ENCODE measurements around the gene PPP1CC. TPM values are rescaled to one million over a fixed set of nuclear protein-coding genes. Genes with fewer than 3 reads are reported as not detected.
"Not testable (repeated sequence)": the region's sequence is repeated elsewhere in the genome, so short reads cannot be mapped to it uniquely, and the experiment has no call there.

The PPP1CC gene
- polyA plus RNA-seq, 1 donor = 211 TPM

DNA sequence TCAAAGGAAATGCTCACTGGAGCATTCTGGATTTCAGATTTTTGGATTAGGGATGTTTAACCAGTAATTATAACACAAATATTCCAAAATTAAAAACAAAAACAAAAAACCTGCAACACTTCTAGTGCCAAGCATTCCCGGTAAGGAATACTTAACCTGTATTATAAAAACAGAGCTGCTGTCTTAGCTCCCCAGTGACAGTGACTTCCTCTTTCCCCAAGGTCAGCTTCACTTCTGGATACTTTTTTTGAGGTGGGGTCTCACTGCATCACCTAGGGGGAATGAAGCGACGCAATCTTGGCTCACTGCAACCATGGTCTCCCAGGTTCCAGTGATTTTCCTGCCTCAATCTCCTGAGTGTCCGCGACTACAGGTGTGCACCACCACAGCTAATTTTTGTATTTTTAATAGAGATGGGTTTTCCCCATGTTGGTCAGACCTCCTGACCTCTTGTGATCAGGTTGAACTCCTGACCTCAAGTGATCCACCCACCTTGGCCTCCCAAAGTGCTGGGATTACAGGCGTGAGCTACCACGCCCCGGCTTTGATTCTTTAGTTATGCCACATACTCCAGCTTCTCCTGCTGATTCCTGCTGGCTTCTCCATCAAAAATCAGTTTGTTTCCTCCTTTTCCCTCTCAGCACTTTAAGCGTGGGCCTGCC is 15.9 kb downstream of the PPP1CC start:
- DNase-seq = no peak

- no peak for DNase-seq
These were observed 16.7 kb downstream of the PPP1CC start for GRCh38 chr12:110726028-110726427.

DNA sequence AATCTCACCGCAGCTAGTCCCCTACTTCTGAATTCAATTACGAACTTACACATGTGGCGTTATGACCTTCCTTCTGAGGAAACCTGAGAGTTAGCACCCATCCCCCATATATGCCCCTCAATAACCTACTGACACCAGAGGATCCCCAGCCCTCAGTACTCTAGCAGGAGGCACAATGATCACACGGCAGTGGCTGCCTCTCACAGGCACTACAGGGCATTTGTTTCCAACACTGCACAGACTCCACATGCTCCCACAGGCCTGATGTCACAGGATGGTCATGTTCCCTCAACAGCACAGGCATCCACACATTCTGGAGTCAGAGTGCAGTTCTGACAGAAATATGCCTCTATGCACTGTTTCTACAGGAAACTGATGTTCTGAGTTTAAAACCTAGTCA is 17.4 kb downstream of the PPP1CC start:
- no peak for DNase-seq

DNA sequence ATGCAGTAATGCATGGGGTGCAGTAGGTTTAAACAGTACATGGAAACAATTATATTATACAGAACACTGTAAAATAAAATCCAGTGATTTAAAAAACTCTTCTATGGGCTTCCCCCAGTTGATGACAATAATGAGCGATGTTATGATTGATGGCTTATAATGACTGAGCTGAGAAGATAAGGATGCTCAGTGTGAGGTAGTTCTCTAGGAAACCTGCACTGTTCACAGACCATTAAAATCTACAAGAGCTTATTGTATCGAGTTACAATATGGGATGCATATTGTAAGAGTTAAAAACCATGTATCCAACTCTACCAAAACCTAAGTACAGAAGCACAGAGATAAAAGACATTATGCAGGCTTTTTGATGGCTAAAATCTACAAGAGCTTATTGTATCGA is 19.8 kb downstream of the PPP1CC start:
- not testable (repeated sequence) for DNase-seq

DNA sequence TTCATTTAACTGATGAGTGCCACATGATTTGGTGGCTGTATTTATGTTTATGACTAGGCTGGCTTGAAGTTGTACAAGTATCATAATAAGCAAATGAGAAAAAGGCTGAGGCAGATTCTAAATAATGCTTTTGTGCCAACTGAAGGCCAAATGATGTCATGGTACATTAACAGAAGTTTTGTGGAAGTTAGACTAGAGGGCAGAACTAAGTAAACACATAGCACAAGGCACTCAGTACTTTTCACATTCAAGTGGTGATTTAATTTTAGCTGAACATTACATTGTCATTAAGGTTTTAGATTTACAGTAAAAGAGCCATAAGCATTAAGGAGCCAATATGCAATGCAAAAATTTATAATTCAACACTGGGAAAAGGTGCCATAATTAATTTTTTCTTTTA is 21.1 kb downstream of the PPP1CC start:
- DNase-seq = no peak

GRCh38 chr12:110720516-110720915 is 22.2 kb downstream of the PPP1CC start:
- DNase-seq = no peak

DNA sequence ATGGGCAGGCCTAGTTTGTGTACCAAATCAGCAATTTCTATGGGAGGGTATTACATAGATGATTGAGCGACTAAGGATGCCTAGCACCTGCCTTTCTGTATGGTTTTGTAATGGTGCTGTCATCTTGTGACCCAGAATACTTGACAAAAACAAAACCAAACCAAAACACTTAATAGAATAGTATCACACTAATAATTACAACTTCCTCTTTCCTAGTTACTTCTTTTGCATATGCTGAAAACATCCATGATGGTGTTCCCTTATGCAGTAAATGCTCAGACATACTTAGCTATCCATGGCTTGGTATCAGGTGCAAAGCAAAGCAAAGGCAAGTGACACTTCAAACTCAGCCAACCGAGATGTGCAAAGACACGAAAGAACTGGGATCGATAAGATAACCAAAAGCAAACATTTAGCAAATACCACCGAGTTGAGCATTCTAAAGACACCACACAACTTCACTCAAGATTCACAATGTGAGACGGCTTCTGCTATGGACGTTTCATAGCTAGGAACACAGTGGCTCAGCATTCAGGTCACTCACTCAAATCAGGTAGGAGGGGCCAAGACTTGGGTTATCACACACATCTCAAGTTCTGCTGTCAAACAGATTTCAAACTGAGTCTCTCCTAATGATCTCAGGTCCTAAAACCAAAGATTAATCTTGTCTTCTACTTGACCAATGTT is 24.3 kb downstream of the PPP1CC start:
- no peak for DNase-seq

GRCh38 chr12:110717037-110717436 is 25.7 kb downstream of the PPP1CC start:
- DNase-seq = no peak

GRCh38 chr12:110708917-110709316 is 33.8 kb downstream of the PPP1CC start:
- DNase-seq = no peak

DNA sequence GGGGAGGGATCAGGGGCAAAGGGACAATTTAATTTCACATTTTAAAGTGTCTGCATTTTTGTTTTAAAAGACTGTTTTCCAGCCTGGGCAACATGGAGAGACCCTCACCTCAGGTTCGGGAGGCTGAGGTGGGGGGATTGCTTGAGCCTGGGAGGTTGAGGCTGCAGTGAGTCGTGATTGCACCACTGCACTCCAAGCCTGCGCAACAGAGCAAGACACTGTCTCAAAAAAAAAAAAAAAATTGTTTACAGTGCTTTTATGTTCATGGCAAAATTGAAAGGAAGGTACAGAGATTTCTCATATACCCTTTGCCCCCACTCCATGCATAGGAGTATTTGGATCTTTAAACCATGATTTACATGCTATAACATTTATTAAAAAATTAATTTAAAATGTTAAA is 37.4 kb downstream of the PPP1CC start:
- no peak for DNase-seq

DNA sequence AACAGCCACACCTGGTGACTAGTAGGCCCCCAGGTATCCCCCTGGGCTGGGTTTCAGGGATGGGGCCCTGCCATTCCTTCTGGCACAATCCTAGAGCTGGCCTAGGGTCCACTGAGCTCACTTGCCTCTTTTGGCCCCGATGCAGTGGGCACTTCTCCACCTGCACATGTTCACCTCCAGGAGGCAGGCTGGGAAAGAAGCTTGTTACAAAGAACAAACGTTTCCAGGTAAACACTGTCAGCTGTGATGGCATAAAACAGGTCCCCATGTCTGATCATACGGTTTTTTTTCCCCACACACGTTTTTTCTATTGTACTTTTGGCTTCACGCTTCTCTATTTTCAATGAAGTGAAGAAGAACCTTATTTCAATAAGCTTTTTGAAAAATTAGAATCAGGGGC is 37.9 kb downstream of the PPP1CC start:
- DNase-seq = no peak

DNA sequence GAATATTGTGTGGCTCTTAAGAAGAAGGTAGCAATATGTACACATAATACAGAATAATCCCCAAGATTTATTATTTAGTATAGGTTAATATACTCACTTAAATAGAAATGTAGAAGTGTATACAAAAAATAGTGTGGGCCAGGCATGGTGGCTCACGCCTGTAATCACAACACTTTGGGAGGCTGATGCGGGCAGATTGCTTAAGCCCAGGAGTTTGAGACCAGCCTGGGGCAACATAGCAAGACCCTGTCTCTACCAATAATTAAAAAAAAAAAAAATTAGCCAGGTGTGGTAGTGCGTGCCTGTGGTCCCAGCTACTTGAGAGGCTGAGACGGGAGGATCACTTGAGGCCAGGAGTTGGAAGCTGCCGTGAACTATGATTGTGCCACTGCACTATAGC is 38.5 kb downstream of the PPP1CC start:
- DNase-seq = no peak

DNA sequence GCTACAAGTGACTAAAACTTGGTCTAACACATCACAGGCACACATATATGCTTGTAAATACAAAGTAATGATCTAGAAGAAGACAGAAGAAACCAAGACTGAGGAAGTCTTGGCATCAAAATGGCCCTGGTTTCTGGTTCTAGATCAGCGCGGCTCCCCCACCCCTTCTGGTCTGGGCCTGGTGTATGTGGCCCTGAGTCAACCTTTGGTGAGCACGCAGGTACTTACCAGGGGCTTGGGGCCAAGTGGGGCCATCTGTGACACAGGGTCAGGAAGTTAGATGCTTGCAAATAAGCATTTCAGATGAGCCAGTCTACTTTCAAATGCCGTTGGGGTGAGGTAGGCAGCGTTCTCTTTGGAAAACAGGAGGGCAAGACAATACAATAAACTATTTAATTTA is 40.6 kb downstream of the PPP1CC start:
- DNase-seq = no peak

GRCh38 chr12:110699591-110700445 is 42.9 kb downstream of the PPP1CC start:
- DNase-seq = no peak

GRCh38 chr12:110698171-110698902 is 44.4 kb downstream of the PPP1CC start:
- DNase-seq = peak; percentile 72

DNA sequence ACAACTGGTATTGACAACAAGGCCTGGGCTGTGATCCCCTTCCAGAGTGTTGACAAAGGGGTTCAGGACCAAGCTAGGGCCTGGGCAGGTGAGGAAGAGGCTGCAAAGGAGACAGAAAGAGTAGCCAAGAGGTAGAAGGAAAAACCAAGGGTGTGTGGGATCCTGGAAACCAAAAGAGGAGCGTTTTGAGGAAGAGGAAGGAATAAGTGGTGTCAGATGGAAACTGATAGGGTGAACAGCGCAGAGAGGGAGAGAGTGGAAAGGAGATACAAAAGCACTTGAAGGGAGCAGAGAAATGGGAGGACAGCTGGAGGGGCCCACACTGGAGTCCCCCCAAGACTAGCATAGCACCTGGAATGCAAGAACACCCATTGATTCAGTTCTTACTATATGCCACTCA is 45.5 kb downstream of the PPP1CC start:
- DNase-seq = no peak

DNA sequence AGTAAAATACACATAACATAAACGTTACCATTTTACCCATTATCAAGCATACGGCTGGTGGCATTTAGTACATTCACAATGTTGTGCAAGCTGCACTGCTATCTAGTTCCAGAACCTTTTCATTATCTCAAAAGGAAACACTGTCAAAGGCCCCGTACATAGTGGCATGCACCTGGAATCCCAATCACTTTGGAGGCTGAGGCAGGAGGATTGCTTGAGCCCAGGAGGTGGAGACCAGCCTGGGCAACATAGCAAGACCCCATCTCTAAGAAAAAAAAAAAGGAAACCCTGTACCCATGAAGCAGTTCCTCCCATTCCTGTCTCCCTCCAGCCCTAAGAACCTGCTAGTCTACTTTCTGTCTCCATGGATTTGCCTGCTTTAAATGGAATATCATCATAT is 46.4 kb downstream of the PPP1CC start:
- no peak for DNase-seq

- DNase-seq = no peak
These were observed 48.3 kb downstream of the PPP1CC start for GRCh38 chr12:110694330-110694901.

GRCh38 chr12:110693731-110694130 is 49.0 kb downstream of the PPP1CC start:
- no peak for DNase-seq

DNA sequence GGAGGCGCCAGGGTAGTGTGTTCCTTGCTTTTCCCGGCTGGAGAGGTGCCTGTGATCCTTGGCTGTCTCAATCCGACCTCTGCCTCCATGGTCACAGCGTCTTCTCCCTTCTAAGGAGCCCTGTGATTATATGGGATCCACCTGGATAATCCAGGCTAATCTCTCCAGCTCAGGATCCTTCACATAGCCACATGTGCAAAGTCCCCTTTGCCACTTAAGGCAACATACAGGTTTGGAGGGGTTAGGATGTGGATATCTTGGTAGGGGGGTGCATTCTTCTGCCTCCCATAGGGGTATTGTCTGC is 52.6 kb downstream of the PPP1CC start:
- DNase-seq = no peak

GRCh38 chr12:110689281-110690126 is 53.2 kb downstream of the PPP1CC start:
- peak; percentile 56 for DNase-seq

Data from left kidney (tissue), 2 donors.